Bronchial epithelial cell (primary cell): ENCODE results near the gene RLIM. TPM values are rescaled to one million over a fixed set of nuclear protein-coding genes. Genes with fewer than 3 reads are reported as not detected.

Source experiments
- DNase-seq: peaks from one replicate; pipeline ENCODE4 v3.0.0-alpha.2; 2010; ENCODE audit warnings: low read depth
- FAIRE-seq: peaks from 2 replicates; lab custom pipeline; 2011; peaks lifted over from hg19 to GRCh38; lab: Jason Lieb, UNC
- H3K27me3 ChIP-seq: 2 replicates; pipeline ENCODE4 v1.5.1; 2011; ENCODE audit warnings: low read length; ENCODE audit not compliant: control insufficient read depth, insufficient read depth
- H3K36me3 ChIP-seq: 2 replicates; pipeline ENCODE4 v1.5.1; 2011; ENCODE audit warnings: low read length; ENCODE audit not compliant: control insufficient read depth, insufficient read depth
- H3K4me3 ChIP-seq: 2 replicates; pipeline ENCODE4 v1.5.1; 2011; ENCODE audit warnings: mild to moderate bottlenecking, low read depth, low read length, control low read depth
- total RNA-seq: library from RNA; depleted of rRNA; stranded (reverse); fragments of >200 nt; gene quantifications from 2 replicates; pipeline ENCODE4 v1.2.1, GENCODE V29; 2014
- TF ChIP-seq, protein P1 (sequence below): IDR thresholded peaks from 2 replicates; pipeline ENCODE4 v1.5.1; 2011; ENCODE audit warnings: mild to moderate bottlenecking, moderate library complexity, low read length, control low read depth, inconsistent platforms; ENCODE audit not compliant: insufficient read depth, severe bottlenecking

Gene RLIM
- total RNA-seq, 1 donor from 2014 or later: 55.8 TPM

DNA sequence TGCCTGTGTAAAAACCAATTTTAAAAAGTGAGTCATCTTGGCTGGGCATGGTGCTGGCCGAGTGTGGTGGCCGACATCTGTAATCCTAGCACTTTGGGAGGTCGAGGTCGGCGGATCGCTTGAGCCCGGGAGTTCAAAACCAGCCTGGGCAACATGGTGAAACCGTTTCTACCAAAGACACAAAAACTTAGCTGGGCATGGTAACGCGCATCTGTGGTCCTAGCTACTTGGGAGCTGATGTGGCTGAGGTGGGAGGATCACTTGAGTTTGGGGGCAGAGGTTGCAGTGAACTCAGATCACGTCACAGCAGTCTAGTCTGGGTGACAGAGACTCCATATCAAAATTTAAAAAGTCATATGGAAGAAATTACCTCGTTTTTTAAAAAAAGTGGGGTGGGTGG lies 7.6 kb downstream of the RLIM start:
- FAIRE-seq (no peak), DNase-seq (no peak)
- Histone ChIP-seq H3K36me3 (no peaks in the 10 kb centered on the region), H3K27me3 (no peaks in the 10 kb centered on the region), H3K4me3 (no peak overlapping the region)
- TF ChIP-seq, protein P1, sequence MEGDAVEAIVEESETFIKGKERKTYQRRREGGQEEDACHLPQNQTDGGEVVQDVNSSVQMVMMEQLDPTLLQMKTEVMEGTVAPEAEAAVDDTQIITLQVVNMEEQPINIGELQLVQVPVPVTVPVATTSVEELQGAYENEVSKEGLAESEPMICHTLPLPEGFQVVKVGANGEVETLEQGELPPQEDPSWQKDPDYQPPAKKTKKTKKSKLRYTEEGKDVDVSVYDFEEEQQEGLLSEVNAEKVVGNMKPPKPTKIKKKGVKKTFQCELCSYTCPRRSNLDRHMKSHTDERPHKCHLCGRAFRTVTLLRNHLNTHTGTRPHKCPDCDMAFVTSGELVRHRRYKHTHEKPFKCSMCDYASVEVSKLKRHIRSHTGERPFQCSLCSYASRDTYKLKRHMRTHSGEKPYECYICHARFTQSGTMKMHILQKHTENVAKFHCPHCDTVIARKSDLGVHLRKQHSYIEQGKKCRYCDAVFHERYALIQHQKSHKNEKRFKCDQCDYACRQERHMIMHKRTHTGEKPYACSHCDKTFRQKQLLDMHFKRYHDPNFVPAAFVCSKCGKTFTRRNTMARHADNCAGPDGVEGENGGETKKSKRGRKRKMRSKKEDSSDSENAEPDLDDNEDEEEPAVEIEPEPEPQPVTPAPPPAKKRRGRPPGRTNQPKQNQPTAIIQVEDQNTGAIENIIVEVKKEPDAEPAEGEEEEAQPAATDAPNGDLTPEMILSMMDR: no peak

GRCh38 chrX:74606342-74606741 lies 8.1 kb downstream of the RLIM start:
- H3K36me3 ChIP-seq: no peaks in the 10 kb centered on the region
- no peak overlapping the region for H3K4me3 ChIP-seq
- no peaks in the 10 kb centered on the region for H3K27me3 ChIP-seq
- FAIRE-seq (no peak), DNase-seq (no peak)
- TF ChIP-seq, protein P1: no peak

DNA sequence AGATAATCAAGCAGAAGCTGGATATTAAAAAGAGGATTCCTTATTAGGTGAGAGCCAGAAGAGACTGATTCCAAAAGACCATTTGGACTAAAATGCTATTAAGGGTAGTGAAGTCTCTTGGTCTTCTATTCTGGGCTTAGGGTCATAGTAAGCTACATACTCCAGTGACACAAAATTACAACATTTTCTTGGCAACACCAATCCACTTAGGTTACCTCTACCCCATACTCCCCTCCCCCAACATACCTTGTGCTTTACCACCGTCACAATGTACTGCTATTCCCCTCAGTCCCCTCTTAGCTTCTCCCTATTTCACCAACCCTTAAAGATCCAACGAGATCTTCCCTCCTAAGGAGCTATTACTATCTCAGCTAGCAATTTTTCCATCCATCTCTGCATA lies 11.4 kb downstream of the RLIM start:
- DNase-seq (no peak), FAIRE-seq (no peak)
- TF ChIP-seq, protein P1: no peak
- Histone ChIP-seq H3K36me3 (no peaks in the 10 kb centered on the region), H3K27me3 (no peaks in the 10 kb centered on the region), H3K4me3 (no peak overlapping the region)

GRCh38 chrX:74602142-74602541 lies 12.3 kb downstream of the RLIM start:
- Histone ChIP-seq H3K27me3 (no peaks in the 10 kb centered on the region), H3K36me3 (no peaks in the 10 kb centered on the region), H3K4me3 (no peak overlapping the region)
- FAIRE-seq (no peak), DNase-seq (no peak)
- TF ChIP-seq, protein P1: no peak

DNA sequence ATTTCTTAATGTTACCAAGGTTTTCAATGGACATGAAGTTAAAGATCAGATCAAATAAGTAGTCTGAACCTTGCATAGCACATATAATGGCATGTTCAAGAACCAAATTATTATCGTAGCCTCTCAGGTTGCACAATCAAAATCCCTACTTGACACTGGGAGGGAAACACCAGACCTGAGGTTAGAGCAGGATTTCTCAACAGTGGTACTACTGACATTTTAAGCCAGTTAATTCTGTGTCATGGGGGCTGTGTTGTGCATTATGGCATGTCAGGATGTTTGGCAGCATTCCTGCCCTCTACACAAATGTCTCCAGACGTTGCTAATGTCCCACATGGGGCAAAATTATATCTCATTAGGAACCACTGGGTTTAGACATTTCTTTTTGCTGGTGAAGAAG lies 20.8 kb downstream of the RLIM start:
- FAIRE-seq: no peak
- TF ChIP-seq, protein P1: no peak
- H3K36me3 ChIP-seq: no peaks in the 10 kb centered on the region

DNA sequence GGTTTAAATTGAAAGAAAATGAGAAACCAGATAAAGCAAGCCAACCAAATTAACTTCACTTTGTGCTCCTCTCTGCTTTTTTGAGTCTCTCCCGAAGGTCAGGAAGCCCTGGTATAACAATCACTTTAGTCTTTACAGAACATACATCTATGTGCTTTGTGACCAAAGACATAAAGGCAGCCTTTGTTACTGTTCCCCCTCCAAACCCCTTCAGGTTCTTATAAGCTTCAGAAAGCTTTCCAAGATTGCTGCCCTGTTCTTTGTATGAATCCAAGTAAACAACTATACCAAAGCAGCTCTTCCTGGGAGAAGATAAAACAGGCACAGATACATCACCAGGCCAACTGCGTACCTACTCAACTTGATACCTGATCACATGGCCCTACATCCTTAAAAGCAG lies 28.7 kb downstream of the RLIM start:
- Histone ChIP-seq H3K4me3 (no peak overlapping the region), H3K36me3 (no peaks in the 10 kb centered on the region), H3K27me3 (no peaks in the 10 kb centered on the region)
- no peak for FAIRE-seq
- TF ChIP-seq, protein P1: no peak
- DNase-seq: no peak

More for the DNA sequence above, 20.8 kb downstream of the RLIM start:
- no peak for DNase-seq
- H3K27me3 ChIP-seq: no peaks in the 10 kb centered on the region
- no peak overlapping the region for H3K4me3 ChIP-seq
